Ascending aorta (tissue), 2 donors: ENCODE results near the gene GUCA2A. TPM values are rescaled to one million over a fixed set of nuclear protein-coding genes. Genes with fewer than 3 reads are reported as not detected.
"Not testable (repeated sequence)": the region's sequence is repeated elsewhere in the genome, so short reads cannot be mapped to it uniquely, and the experiment has no call there.

ENCODE experiments used
- DNase-seq, 2 donors: peaks; one replicate each; pipeline ENCODE4 v3.0.0-alpha.2; 2019; ENCODE audit warnings: low spot score in 2 of 2
- H3K27ac ChIP-seq, 2 donors: fragments of 200-600 bp; sonication (generic); one replicate each; pipeline ENCODE4 v1.5.1; 2016 to 2017; ENCODE audit warnings: mild to moderate bottlenecking in 1 of 2
- H3K27me3 ChIP-seq: fragments of 200-600 bp; sonication (generic); one replicate; pipeline ENCODE4 v1.5.1; 2017
- H3K36me3 ChIP-seq, 2 donors: fragments of 200-600 bp; sonication (generic); one replicate each; pipeline ENCODE4 v1.5.1; 2016
- H3K4me1 ChIP-seq, 2 donors: fragments of 200-600 bp; sonication (generic); one replicate each; pipeline ENCODE4 v1.5.1; 2016 to 2017; ENCODE audit warnings: mild to moderate bottlenecking in 1 of 2
- H3K4me3 ChIP-seq, 2 donors: fragments of 200-600 bp; sonication (generic); one replicate each; pipeline ENCODE4 v1.5.1; 2016 to 2017; ENCODE audit warnings: mild to moderate bottlenecking in 1 of 2
- H3K9me3 ChIP-seq, 2 donors: fragments of 200-600 bp; sonication (generic); one replicate each; pipeline ENCODE4 v1.5.1; 2016
- CTCF ChIP-seq, 3 experiments: fragments of 200-600 bp in 2 of 3; fragments of 450-650 bp in 1 of 3; sonication (generic) in 2 of 3; IDR thresholded peaks; one replicate each; pipeline ENCODE4 v1.5.1; 2016 to 2019; ENCODE audit warnings: antibody characterized with exemption in 3 of 3, mild to moderate bottlenecking in 1 of 3, moderate library complexity in 1 of 3
- intact Hi-C: fragments of 100-400 bp; cut with DNase I; formaldehyde crosslinking; loops from one replicate; pipeline ENCODE4 v1.15.1; 2023
- total RNA-seq: library from RNA; depleted of rRNA; stranded (reverse); fragments of >200 nt; gene quantifications from one replicate; pipeline ENCODE4 v1.1.0, GENCODE V29; 2016

Gene GUCA2A
- total RNA-seq, result not detected

GRCh38 chr1:42164551-42165420 lies at the start of gene GUCA2A:
GUCA2A (minus strand) TSS chr1:42164745; CDS start chr1:42164712, 33 bp downstream.
- DNase-seq, result no peak
- intact Hi-C loops, result no loop called here
- Histone ChIP-seq H3K4me3 (no peak within 1 kb of the TSS), H3K27ac (no peak within 1 kb of the TSS), H3K4me1 (no peaks in the 10 kb centered on the region), H3K9me3 (no peaks in the 10 kb centered on the region), H3K27me3 (no peaks in the 10 kb centered on the region), H3K36me3 (no peaks in the 10 kb centered on the region)
- TF ChIP-seq CTCF (IDR thresholded peaks at IDR 0.05), result no peak

DNA sequence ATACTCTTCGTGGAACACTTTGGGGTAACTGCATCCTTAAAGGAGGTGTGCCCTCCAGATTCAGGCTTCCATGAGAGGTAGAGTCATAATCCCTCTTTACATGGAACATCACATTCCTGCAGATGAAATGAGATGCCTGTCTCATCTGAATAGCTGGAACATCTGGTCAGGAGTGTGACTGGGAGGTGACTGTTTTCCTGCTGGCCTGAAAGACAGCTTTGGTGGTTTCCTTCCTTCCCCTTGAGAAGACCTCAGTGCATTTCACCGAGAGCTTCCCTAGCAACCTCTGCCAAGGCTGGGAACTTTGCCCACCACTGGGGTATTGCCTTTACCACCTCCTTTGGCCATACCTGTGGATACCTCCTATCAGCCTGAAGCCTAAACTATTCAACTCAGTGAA lies 46.7 kb upstream of the GUCA2A start:
- peaks cover 0 to 4% of the 10 kb centered on the region in 2 donors for H3K9me3 ChIP-seq
- H3K4me3 ChIP-seq, result no peak overlapping the region
- no peaks in the 10 kb centered on the region for H3K36me3 ChIP-seq
- no peak overlapping the region for H3K27ac ChIP-seq
- H3K27me3 ChIP-seq, result no peaks in the 10 kb centered on the region
- intact Hi-C loops, result no loop called here
- no peak for TF ChIP-seq CTCF (IDR thresholded peaks at IDR 0.05)
- DNase-seq, result no peak
- peaks cover 3 to 6% of the 10 kb centered on the region in 2 donors for H3K4me1 ChIP-seq

GRCh38 chr1:42210421-42211133 lies 46.0 kb upstream of the GUCA2A start:
- Histone ChIP-seq H3K4me1 (peaks cover 3 to 6% of the 10 kb centered on the region in 2 donors), H3K27me3 (no peaks in the 10 kb centered on the region), H3K36me3 (no peaks in the 10 kb centered on the region), H3K27ac (no peak overlapping the region), H3K4me3 (no peak overlapping the region), H3K9me3 (peaks cover 0 to 4% of the 10 kb centered on the region in 2 donors)
- TF ChIP-seq CTCF (IDR thresholded peaks at IDR 0.05), result no peak
- DNase-seq, result no peak
- intact Hi-C loops, result no loop called here

GRCh38 chr1:42209526-42210251 lies 45.1 kb upstream of the GUCA2A start:
- no peak for DNase-seq
- Histone ChIP-seq H3K27me3 (no peaks in the 10 kb centered on the region), H3K27ac (no peak overlapping the region), H3K9me3 (peaks cover 0 to 4% of the 10 kb centered on the region in 2 donors), H3K36me3 (no peaks in the 10 kb centered on the region), H3K4me3 (no peak overlapping the region), H3K4me1 (peaks cover 3% of the 10 kb centered on the region in 2 donors)
- intact Hi-C loops, result no loop called here
- TF ChIP-seq CTCF (IDR thresholded peaks at IDR 0.05), result no peak

DNA sequence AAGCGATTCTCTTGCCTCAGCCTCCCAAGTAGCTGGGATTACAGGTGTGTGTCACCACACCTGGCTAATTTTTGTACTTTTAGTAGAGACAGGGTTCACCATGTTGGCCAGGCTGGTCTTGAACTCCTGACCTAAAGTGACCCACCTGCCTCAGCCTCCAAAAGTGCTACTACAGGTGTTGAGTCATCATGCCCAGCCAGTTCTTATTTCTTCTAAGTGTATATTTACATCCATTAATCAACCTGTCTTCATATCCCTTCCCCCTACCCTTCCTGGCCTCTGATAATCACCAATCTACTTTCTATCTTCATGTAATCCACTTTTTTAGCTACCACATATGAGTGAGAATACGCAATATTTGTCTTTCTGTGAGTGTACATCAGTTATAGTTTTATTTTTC lies 42.4 kb upstream of the GUCA2A start:
- H3K9me3 ChIP-seq, H3K4me3 ChIP-seq, H3K4me1 ChIP-seq, H3K27me3 ChIP-seq, H3K27ac ChIP-seq, DNase-seq, intact Hi-C loops: not testable (repeated sequence)
- H3K36me3 ChIP-seq, result peaks cover 13% of the 10 kb centered on the region in 2 donors
